Cardiac muscle cell (in vitro differentiated cells and primary cell): ENCODE data around the gene NDRG2. TPM values are rescaled to one million over a fixed set of nuclear protein-coding genes. Genes with fewer than 3 reads are reported as not detected.
A peak's percentile ranks its signal among the peaks of the same experiment; 100 is the strongest.

Experiments
- DNase-seq, 2 donors: peaks; one replicate each; pipeline versions ENCODE4 v3.0.0 to v3.0.0-alpha.2; 2010 to 2017; ENCODE audit warnings: low read depth in 1 of 2, low spot score in 1 of 2
- H3K27ac ChIP-seq: fragments of 200-600 bp; sonication (generic); 2 replicates; pipeline ENCODE4 v1.5.1; 2016
- H3K27me3 ChIP-seq: fragments of 200-600 bp; sonication (generic); 2 replicates; pipeline ENCODE4 v1.6.0; 2016; ENCODE audit warnings: control low read depth
- H3K36me3 ChIP-seq: fragments of 200-600 bp; sonication (generic); 2 replicates; pipeline ENCODE4 v1.5.1; 2016; ENCODE audit warnings: control low read depth
- H3K4me1 ChIP-seq: fragments of 200-600 bp; sonication (generic); 2 replicates; pipeline ENCODE4 v1.8.1; 2017; ENCODE audit warnings: low read depth, mild to moderate bottlenecking, mixed run types
- H3K4me3 ChIP-seq: fragments of 200-600 bp; sonication (generic); 2 replicates; pipeline ENCODE4 v1.5.1; 2016; ENCODE audit warnings: mild to moderate bottlenecking
- H3K9me3 ChIP-seq: fragments of 200-600 bp; sonication (generic); 2 replicates; pipeline ENCODE4 v1.5.1; 2017; ENCODE audit warnings: low read depth, mild to moderate bottlenecking, control low read depth
- polyA plus RNA-seq: library from polyadenylated mRNA; unstranded; fragments of >200 nt; fragmentation: Nextera tagmentation; extraction: Ambion mirVana; gene quantifications from 2 replicates; pipeline ENCODE4 v1.2.1, GENCODE V29; 2016
- total RNA-seq: library from RNA; depleted of rRNA; stranded (reverse); fragments of >200 nt; gene quantifications from 2 replicates; pipeline ENCODE4 v1.2.3, GENCODE V29; 2016
- TF ChIP-seq, protein P1 (sequence below): IDR thresholded peaks from 2 replicates; pipeline ENCODE4 v1.5.1; 2012; ENCODE audit warnings: low read depth, mild to moderate bottlenecking, low read length

Gene NDRG2
- total and polyA plus RNA-seq, 2 experiments from 2014 or later = 218 to 423 TPM

DNA sequence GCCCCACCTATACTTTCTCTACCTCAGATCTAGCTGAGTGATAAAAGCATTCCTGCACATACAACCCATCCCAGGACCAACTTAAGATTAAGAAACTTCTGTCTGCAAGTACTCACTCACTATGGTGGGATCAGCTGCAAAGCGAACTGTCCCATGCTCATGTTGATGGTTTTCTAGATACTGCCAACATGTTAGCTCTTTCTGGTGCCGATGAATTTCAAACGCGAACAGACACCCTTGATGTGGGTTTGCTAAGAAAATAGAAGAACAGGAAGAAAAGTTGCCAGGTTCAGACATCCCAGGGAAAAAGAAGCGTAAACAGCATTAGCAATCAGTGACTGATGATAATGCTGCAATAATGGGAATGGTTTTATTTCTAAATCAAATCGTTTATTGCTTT, 27.3 kb downstream of the NDRG2 start:
- H3K9me3 ChIP-seq = no peaks in the 10 kb centered on the region
- no peaks in the 10 kb centered on the region for H3K27me3 ChIP-seq
- TF ChIP-seq, protein P1, sequence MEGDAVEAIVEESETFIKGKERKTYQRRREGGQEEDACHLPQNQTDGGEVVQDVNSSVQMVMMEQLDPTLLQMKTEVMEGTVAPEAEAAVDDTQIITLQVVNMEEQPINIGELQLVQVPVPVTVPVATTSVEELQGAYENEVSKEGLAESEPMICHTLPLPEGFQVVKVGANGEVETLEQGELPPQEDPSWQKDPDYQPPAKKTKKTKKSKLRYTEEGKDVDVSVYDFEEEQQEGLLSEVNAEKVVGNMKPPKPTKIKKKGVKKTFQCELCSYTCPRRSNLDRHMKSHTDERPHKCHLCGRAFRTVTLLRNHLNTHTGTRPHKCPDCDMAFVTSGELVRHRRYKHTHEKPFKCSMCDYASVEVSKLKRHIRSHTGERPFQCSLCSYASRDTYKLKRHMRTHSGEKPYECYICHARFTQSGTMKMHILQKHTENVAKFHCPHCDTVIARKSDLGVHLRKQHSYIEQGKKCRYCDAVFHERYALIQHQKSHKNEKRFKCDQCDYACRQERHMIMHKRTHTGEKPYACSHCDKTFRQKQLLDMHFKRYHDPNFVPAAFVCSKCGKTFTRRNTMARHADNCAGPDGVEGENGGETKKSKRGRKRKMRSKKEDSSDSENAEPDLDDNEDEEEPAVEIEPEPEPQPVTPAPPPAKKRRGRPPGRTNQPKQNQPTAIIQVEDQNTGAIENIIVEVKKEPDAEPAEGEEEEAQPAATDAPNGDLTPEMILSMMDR = no peak
- no peak overlapping the region for H3K4me3 ChIP-seq
- peaks cover 10% of the 10 kb centered on the region for H3K4me1 ChIP-seq
- H3K36me3 ChIP-seq = peaks cover 39% of the 10 kb centered on the region
- no peak overlapping the region for H3K27ac ChIP-seq
- DNase-seq = no peak

DNA sequence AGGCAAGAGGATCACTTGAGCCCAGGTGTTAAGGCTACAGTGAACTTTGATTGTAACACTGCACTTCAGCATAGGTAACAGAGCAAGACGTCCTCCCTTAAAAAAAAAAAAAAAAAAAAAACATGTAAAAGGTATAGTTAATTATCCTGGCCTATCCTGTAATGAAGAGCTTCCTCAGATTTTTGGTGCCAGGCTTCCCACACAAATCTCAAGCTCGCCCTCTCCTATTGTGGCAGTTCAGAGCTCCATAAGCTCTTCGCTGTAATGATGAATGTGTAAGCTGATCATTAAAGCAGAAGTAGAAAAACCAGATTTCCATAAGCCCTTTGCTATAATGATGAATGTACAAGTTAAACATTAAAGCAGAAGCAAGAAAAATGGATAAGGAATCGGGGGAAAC, 27.7 kb downstream of the NDRG2 start:
- DNase-seq = no peak
- H3K27ac ChIP-seq = no peak overlapping the region
- H3K36me3 ChIP-seq = peaks cover 43% of the 10 kb centered on the region
- H3K9me3 ChIP-seq = no peaks in the 10 kb centered on the region
- peaks cover 10% of the 10 kb centered on the region for H3K4me1 ChIP-seq
- no peak overlapping the region for H3K4me3 ChIP-seq
- H3K27me3 ChIP-seq = no peaks in the 10 kb centered on the region
- TF ChIP-seq, protein P1 = no peak

DNA sequence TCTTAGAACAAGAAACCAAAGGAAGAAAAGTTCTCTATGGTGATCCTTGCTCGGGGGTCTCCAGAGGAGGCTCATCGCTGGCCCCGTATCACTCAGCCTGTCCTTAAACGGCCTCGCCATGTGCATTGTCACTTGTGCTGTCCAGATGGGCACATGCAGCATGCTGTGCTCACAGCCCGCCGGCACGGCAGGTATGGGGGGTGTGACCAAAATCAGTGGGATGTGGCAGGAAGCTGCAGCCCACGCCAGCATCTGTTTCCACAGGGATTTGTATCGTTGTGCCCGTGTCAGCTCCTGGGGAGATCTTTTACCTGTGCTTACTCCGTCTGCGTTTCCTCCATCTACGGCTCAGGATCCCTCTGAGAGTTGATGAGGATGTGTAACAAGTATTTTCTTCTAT, 28.3 kb downstream of the NDRG2 start:
- TF ChIP-seq, protein P1 = no peak
- DNase-seq = no peak
- no peak overlapping the region for H3K4me3 ChIP-seq
- H3K4me1 ChIP-seq = peaks cover 10% of the 10 kb centered on the region
- peaks cover 43% of the 10 kb centered on the region for H3K36me3 ChIP-seq
- H3K27ac ChIP-seq = no peak overlapping the region
- H3K27me3 ChIP-seq = no peaks in the 10 kb centered on the region
- H3K9me3 ChIP-seq = no peaks in the 10 kb centered on the region

DNA sequence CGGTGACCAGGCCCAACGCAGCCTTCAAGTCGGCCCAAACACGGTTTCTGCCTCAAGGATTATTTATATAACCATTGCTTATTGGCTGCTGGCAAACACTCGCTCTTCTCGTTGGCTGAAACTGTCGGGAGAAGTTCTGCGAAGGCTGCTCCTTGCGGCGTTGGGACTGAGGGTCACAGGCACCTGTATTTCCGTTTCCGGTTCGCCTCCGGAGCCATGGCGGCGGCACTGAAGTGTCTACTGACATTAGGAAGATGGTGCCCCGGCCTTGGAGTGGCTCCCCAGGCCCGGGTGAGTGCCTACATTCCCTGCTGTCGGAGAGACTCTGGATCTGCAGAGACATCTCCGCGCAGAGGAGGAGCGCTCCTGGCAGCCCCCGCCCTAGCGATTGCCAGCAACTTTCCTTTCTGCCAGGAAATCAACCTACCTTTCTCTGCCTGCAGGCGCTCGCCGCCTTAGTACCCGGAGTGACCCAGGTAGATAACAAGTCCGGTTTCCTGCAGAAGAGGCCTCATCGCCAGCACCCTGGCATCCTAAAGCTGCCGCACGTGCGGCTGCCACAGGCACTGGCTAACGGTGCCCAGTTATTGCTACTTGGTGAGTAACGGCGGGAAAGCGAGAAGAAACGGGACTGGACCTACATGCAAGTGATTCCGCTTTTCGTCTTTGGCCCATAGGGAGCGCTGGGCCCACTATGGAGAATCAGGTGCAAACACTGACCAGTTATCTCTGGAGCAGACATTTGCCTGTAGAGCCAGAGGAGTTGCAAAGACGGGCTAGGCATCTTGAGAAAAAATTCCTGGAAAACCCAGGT, 34.9 kb downstream of the NDRG2 start, which contains the start of gene METTL17:
METTL17 (plus strand) TSS at position 194 of the 814 bp plus-strand sequence; CDS start at position 217, 23 bp downstream.
- peak within 1 kb of the TSS; percentile 87 for H3K27ac ChIP-seq
- TF ChIP-seq, protein P1 = peak; percentile 37

DNA sequence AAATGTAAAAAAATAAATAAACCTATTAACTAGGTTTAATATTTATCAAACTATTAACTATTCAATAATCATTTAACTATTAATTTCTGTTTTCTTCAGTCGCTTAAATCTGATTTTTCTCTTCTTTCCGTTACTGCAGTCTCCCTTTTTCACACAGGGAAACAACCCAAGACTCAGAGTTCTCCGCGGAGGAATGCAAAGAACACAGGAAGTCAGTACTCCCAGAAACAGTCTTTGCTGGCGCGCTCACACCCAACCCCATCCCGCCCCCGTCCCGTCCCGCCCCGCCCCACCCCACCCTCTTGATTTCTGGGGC, 35.4 kb downstream of the NDRG2 start:
- DNase-seq = no peak
- Histone ChIP-seq H3K27ac (peak overlapping the region; percentile 87), H3K36me3 (peaks cover 19% of the 10 kb centered on the region), H3K27me3 (no peaks in the 10 kb centered on the region), H3K4me3 (peak overlapping the region; percentile 24), H3K9me3 (no peaks in the 10 kb centered on the region), H3K4me1 (peaks cover 7% of the 10 kb centered on the region)
- TF ChIP-seq, protein P1 = no peak

More for the DNA sequence above, 34.9 kb downstream of the NDRG2 start, which contains the start of gene METTL17:
- Histone ChIP-seq H3K36me3 (peaks cover 24% of the 10 kb centered on the region), H3K4me3 (peak within 1 kb of the TSS; percentile 58), H3K9me3 (no peaks in the 10 kb centered on the region), H3K27me3 (no peaks in the 10 kb centered on the region), H3K4me1 (peaks cover 7% of the 10 kb centered on the region)
- peak; percentile 97 to 99 for DNase-seq
